H1 (cell line): ENCODE data around the gene ASCC2.

Experiments
- BRCA1 ChIP-seq: IDR thresholded peaks from 2 replicates; pipeline ENCODE4 v1.6.1; 2012; ENCODE audit warnings: low read depth, low read length, improper control_type of control experiment
- GTF2F1 ChIP-seq: IDR thresholded peaks from 2 replicates; pipeline ENCODE4 v1.6.1; 2012; ENCODE audit warnings: low read depth, low read length, improper control_type of control experiment, borderline replicate concordance
- POLR2A ChIP-seq, 2 experiments: IDR thresholded peaks; 1 replicate in 1 of 2; 2 replicates in 1 of 2; pipeline ENCODE4 v1.6.1; 2011; ENCODE audit warnings: low read depth in 2 of 2, low read length in 2 of 2, mild to moderate bottlenecking in 2 of 2; ENCODE audit errors: control extremely low read depth in 1 of 2
- POLR2AphosphoS5 ChIP-seq: IDR thresholded peaks from 2 replicates; pipeline ENCODE4 v1.6.1; 2011; ENCODE audit warnings: low read depth, low read length
- RFX5 ChIP-seq: IDR thresholded peaks from 2 replicates; pipeline ENCODE4 v1.6.1; 2011; ENCODE audit warnings: low read depth, low read length, improper control_type of control experiment, borderline replicate concordance
- SAP30 ChIP-seq: fragments of 300-600 bp; sonication (generic); IDR thresholded peaks from 2 replicates; pipeline ENCODE4 v1.7.1; 2012; ENCODE audit warnings: low read length, moderate library complexity, mild to moderate bottlenecking, inconsistent platforms; ENCODE audit not compliant: insufficient read depth, insufficient replicate concordance
- SIRT6 ChIP-seq: IDR thresholded peaks from one replicate; pipeline ENCODE4 v1.7.1; 2012; ENCODE audit warnings: low read length, inconsistent platforms
- YY1 ChIP-seq: IDR thresholded peaks from 2 replicates; pipeline ENCODE4 v1.6.1; 2011; ENCODE audit warnings: low read depth, mild to moderate bottlenecking, low read length
- TF ChIP-seq, protein P1 (sequence below), 3 experiments: IDR thresholded peaks; 1 replicate in 2 of 3; 2 replicates in 1 of 3; pipeline versions ENCODE4 v1.5.1 to v1.6.1; 2011; ENCODE audit warnings: low read length in 3 of 3, mild to moderate bottlenecking in 3 of 3, inconsistent platforms in 2 of 3, low read depth in 1 of 3, moderate library complexity in 1 of 3; ENCODE audit not compliant: insufficient read depth in 1 of 3; ENCODE audit errors: control extremely low read depth in 1 of 3

DNA sequence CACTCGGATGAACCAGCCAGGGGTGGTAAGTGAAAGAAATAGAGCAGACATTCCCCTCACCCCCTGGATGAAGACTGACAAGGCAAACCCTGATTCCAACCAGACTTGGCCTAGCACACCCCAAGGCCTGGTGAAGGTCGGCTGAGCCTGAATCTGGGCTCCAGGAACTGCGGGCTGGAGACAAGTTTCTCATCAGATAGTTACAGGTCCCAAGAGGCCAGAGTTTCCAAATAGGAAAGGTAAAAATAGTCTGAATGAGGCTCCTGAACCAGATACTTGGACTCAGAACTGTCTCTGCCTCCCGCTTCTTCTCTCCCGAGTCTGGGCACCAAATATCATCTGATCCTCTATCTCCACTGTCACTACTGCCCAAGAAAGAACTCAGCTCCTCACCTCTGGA is 79.1 kb downstream of the ASCC2 start:
- TF ChIP-seq GTF2F1, result no peak
- no peak for TF ChIP-seq SAP30
- no peak for TF ChIP-seq POLR2AphosphoS5
- TF ChIP-seq RFX5, result no peak
- TF ChIP-seq BRCA1, result no peak
- no peak for TF ChIP-seq POLR2A (IDR thresholded peaks at IDR 0.05; ENCODE audit: control extremely low read depth in 1 of 2, low read depth in 2 of 2, low read length in 2 of 2)
- TF ChIP-seq, protein P1, sequence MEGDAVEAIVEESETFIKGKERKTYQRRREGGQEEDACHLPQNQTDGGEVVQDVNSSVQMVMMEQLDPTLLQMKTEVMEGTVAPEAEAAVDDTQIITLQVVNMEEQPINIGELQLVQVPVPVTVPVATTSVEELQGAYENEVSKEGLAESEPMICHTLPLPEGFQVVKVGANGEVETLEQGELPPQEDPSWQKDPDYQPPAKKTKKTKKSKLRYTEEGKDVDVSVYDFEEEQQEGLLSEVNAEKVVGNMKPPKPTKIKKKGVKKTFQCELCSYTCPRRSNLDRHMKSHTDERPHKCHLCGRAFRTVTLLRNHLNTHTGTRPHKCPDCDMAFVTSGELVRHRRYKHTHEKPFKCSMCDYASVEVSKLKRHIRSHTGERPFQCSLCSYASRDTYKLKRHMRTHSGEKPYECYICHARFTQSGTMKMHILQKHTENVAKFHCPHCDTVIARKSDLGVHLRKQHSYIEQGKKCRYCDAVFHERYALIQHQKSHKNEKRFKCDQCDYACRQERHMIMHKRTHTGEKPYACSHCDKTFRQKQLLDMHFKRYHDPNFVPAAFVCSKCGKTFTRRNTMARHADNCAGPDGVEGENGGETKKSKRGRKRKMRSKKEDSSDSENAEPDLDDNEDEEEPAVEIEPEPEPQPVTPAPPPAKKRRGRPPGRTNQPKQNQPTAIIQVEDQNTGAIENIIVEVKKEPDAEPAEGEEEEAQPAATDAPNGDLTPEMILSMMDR (IDR thresholded peaks at IDR 0.05; ENCODE audit: control extremely low read depth in 1 of 3, insufficient read depth in 1 of 3, low read depth in 1 of 3, low read length in 3 of 3), result no peak
- no peak for TF ChIP-seq SIRT6
- no peak for TF ChIP-seq YY1
